ENCODE data around the gene DNAJC3.

DNA sequence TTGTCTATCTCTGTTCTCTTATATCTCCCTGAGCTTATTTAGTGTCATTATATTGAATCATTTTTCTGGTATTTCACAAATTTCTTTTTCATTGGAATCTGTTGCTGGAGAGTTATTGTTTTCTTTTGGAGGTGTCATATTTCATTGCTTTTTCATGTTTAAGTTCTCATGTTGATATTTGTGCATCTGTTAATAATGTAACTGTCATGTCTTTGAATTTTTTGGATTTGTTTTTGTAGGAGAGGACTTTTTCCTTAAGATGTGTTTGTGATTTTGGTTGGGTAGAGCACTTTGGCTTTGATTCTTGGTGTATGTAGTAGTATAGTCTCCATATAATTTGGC, 64.0 kb downstream of the DNAJC3 start:
- TF ChIP-seq, protein P1, sequence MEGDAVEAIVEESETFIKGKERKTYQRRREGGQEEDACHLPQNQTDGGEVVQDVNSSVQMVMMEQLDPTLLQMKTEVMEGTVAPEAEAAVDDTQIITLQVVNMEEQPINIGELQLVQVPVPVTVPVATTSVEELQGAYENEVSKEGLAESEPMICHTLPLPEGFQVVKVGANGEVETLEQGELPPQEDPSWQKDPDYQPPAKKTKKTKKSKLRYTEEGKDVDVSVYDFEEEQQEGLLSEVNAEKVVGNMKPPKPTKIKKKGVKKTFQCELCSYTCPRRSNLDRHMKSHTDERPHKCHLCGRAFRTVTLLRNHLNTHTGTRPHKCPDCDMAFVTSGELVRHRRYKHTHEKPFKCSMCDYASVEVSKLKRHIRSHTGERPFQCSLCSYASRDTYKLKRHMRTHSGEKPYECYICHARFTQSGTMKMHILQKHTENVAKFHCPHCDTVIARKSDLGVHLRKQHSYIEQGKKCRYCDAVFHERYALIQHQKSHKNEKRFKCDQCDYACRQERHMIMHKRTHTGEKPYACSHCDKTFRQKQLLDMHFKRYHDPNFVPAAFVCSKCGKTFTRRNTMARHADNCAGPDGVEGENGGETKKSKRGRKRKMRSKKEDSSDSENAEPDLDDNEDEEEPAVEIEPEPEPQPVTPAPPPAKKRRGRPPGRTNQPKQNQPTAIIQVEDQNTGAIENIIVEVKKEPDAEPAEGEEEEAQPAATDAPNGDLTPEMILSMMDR (IDR thresholded peaks at IDR 0.05 in 4 of 5, conservative IDR thresholded peaks at IDR 0.05 in 1 of 5), result no peak
- no peak for TF ChIP-seq POLR2A (IDR thresholded peaks at IDR 0.05)

All from gastrocnemius medialis (tissue), 4 donors.